Stimulated activated CD4-positive, alpha-beta T cell treated with anti-CD3 and anti-CD28 coated beads, TNF-alpha, amount 100 ng/mL, for 4 hours (primary cell): ENCODE results near the gene SIRT7.

Source experiments
- DNase-seq, 3 experiments: peaks; one replicate each; pipeline ENCODE4 v3.0.0-alpha.2; 2020; ENCODE audit warnings: low read depth in 3 of 3

SIRT7 gene, protein sequence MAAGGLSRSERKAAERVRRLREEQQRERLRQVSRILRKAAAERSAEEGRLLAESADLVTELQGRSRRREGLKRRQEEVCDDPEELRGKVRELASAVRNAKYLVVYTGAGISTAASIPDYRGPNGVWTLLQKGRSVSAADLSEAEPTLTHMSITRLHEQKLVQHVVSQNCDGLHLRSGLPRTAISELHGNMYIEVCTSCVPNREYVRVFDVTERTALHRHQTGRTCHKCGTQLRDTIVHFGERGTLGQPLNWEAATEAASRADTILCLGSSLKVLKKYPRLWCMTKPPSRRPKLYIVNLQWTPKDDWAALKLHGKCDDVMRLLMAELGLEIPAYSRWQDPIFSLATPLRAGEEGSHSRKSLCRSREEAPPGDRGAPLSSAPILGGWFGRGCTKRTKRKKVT

GRCh38 chr17:81917565-81918332 is at the start of gene SIRT7:
Gene SIRT7, minus strand, starts transcription at chr17:81918176. Its CDS starts 45 bp downstream, at chr17:81918131.
- DNase-seq, result peak; percentile 70 to 74 (median 72)

DNA sequence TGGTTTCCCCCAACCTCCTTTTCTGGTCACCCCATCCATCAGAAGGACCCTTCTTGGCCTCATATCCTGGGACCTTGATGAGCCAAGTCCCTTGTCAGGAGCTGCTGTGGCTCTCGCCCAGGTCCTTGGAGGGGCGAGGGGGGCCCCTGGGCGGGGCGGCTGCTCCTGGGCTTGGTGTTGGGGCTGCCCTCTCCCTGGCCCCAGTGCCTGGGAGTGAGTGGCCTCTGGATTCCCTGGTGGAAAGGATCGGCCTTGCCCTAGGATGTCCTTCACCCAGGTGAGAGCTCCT is 49.2 kb upstream of the SIRT7 start:
- no peak for DNase-seq

- no peak for DNase-seq
These were observed 48.6 kb upstream of the SIRT7 start for GRCh38 chr17:81966343-81967243.

GRCh38 chr17:81964081-81964849 is 46.3 kb upstream of the SIRT7 start:
- no peak for DNase-seq

- DNase-seq, result no peak
These were observed 44.8 kb upstream of the SIRT7 start for GRCh38 chr17:81962499-81963441.

- no peak for DNase-seq
These were observed 43.8 kb upstream of the SIRT7 start for GRCh38 chr17:81961521-81962498.

- no peak for DNase-seq
These were observed 43.1 kb upstream of the SIRT7 start, which contains the start of gene NOTUM for GRCh38 chr17:81961087-81961511. Gene NOTUM, minus strand, starts transcription at chr17:81961187. Its CDS starts 278 bp downstream, at chr17:81960909.

DNA sequence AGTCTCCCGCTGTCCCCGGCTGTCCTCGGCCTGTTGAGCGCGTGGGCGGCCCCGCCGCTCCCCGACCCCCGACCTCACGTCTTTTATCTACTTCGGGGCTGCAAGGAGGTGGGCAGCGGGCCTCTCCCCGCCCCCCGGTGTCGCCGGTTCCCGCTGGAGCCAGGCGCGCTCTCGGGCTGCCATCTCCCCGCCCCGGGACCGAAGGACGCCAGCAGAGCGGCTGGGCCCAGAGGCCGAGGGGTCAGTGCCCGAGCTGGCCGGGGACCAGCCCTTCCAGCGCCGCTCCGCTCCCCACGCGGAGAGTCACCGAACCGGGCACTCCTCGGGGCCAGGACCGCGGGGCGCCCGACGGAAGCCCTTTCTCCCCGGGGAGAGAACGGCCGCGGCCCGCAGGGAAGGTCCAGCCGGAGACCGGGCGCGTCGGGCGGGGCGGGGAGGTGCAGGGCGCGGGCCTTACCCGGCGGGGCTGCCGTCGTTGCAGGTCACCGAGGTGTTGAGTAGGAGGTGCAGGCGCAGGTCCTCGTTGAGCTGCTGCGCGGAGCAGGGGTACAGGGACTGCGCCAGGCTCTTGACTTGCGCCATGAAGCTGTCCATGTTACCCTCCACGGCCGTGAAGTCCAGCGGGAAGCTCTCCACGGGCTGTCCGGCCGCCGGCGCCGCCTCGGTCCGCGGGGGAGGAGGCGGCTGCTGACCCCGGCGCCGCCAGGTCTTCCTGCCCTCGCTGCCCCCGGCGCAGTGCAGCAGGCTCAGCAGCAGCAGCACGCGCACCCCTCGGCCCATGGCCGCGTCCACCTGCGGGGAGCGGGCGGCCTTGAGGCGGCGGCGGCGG is 42.4 kb upstream of the SIRT7 start:
- DNase-seq, result no peak

- peak; percentile 69 to 80 (median 78) for DNase-seq
These were observed 41.6 kb upstream of the SIRT7 start for GRCh38 chr17:81959362-81960129.

DNA sequence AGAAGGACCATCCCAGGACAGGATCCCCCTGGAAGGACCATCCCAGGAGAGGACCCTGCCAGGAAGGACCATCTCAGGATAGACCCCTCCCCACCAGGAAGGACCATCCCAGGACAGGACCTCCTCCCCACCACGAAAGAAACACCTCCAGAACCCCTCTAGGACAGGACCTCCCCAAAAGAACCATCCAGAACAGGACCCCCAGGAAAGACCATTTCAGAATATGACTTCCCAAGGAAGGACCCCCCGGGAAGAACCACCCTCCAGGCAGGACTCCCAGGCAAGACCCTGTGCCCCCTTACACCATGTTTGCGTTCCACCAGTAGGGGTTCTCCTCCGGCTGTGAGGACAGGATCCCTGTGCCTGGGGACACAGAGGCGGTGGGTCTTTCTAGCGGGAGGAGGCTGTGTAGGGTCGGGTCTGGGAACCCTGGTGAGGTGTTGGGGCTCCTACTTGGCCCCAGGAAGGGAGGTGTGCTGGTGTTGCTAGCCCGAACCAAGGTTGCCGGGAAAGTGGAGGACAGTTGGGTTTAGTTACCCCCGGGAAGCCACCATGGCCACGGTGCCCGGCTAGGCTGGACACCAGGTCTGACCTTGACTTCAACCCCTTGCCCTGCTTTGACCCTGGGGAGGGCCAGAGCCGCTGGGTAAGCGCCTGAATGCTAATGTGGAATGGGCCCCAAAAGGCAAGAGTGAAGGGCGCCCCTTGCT is 40.8 kb upstream of the SIRT7 start:
- no peak for DNase-seq

- DNase-seq, result no peak
These were observed 39.9 kb upstream of the SIRT7 start for GRCh38 chr17:81957691-81958432.

DNA sequence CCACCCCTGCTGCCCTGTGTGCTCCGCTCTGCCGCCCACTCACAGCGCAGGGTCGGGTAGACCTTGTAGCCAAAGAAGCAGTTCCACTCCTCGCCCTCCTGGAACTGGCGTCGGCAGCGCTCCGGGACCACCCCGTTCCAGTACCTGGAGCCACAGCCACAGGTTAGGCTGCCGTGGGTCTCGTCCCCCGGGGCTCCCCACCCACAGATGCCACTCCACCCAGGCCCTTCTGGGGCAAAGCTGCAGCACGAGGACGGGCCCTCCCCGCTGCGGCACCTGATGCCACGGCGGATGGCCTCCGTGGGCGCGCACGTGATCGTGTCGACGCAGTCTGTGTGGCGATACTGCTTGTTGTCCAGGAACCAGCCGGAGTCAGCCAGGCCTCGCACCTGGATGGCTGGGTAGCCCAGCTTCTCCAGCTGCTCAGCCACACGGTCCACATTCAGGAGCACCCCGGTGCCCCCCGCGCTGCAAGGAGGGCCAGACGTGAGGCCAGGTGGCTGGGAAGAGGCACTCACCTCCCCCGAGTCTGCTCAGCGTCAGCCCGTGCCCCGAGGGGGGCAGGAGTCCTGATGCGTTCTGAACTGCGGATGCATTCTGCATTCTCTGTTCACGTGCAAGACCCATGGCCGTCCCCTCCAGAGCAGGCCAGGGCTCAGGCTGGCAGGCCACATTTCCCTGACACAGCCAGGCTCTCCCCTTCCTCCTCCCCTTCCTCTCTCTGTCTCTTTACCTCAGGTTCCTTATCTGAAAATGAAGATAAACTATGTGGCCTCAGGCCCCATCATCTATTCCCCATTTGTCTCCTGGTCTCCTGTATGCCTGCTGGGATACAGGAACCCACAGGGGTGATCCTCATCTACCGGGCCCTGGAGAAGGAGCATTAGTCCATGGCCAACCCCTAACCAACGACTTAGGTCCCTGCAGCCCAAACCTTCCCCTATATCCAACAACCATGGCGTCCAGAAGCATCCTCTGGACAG is 38.9 kb upstream of the SIRT7 start:
- no peak for DNase-seq

DNA sequence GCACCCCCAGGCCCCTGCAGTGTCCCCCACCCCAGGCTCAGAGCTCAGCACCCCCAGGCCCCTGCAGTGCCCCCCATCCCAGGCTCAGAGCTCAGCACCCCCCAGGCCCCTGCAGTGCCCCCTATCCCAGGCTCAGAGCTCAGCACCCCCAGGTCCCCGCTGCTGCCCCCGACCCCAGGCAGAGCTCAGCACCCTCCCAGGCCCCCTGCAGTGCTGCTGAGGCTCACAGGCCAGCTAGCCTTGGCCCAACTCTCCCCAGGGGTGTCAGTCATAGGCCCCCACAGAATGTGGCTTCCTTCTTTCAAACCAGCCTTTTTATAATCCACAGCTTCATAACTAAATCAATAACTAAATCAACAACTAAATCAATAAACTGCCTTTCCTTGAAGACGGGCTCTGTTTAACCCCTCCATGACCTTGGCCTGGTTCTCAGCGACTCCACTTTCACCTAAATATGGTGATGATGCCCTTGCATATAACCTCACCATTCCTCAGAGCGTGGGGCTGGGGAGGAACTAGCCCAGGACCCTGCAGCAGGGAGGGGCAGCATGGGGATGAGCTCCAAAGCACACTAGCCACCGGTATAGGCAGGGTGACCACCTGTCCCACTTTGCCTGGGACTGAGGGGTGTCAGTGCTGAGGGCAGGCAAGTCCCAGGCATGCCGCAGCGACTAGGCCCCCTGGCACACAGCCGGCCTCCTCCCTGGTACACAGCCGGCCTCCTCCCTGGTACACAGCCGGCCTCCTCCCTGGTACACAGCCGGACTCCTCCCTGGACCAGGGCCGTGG is 38.0 kb upstream of the SIRT7 start:
- no peak for DNase-seq
